ENCODE measurements around the gene KCNJ12.
"Not testable (repeated sequence)": the region's sequence is repeated elsewhere in the genome, so short reads cannot be mapped to it uniquely, and the experiment has no call there.

The KCNJ12 gene

DNA sequence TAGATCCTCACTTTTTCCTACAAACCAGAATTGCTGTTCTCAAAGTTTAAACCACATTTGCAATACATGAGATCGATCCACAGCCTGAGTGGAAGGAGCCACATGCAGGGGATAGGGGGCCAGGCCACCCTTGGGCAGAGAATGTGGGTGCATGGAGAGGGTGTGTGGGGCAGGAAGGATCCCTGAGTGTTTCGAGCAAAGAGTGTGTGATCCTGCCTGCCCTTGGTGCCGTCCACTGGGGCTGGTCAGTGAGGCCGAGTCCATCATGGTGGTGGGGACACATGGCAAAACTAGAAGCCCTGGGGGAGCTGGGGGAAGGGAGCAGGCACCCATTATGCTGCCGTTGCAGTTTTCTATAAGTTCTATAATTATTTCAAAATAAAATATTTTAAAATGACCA is 77.8 kb downstream of the KCNJ12 start:
- DNase-seq = not testable (repeated sequence)

DNA sequence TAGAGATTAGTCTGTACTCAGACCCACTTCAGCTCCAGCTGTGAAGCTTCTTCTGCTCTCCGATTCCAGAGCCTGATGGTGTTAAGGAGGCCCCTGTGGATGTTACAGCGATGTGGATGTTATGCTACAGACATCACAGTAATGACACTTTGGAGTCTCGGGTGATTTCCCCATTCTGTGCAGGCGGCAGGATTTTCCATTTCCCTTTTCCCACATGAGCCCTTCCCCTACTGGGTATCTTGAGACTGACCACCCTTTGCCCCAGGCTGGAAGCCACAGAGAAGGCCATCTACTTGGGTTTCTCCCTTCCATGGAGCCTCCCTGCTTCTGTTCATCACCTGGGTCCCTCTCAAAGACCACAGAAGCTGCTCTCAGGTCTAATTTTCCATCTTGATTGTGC is 78.3 kb downstream of the KCNJ12 start:
- no peak for DNase-seq

DNA sequence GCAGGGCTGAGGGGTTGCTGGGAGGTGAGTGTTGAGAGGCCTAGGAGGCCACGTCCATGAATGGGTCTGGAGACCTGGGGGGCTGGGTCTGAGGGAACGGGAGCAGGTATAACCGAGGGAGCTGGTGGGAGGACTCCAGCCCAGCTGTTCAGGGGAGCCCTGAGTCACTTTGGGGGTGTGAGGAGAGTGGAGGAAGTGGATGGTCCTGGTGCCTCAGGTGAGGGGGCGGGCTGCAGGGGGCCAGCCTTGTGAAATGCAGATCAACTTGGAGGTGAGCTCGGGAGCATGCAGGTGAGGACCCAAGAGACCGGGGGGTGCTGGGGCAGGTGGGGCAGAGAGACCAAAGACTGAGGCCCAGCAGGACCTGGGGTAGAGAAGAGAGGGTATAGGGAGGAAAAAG is 79.6 kb downstream of the KCNJ12 start:
- DNase-seq = no peak

DNA sequence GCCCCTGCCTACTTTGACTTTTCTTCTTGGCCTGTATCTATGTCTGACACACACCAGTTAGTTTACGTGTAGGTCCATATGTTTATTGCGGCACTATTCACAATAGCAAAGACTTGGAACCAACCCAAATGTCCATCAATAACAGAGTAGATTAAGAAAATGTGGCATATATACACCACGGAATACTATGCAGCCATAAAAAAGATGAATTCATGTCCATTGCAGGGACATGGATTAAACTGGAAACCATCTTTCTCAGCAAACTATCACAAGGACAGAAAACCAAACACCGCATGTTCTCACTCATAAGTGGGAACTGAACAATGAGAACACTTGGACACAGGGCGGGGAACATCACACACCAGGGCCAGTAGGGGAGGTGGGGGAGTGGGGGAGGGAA is 80.3 kb downstream of the KCNJ12 start:
- DNase-seq = not testable (repeated sequence)

DNA sequence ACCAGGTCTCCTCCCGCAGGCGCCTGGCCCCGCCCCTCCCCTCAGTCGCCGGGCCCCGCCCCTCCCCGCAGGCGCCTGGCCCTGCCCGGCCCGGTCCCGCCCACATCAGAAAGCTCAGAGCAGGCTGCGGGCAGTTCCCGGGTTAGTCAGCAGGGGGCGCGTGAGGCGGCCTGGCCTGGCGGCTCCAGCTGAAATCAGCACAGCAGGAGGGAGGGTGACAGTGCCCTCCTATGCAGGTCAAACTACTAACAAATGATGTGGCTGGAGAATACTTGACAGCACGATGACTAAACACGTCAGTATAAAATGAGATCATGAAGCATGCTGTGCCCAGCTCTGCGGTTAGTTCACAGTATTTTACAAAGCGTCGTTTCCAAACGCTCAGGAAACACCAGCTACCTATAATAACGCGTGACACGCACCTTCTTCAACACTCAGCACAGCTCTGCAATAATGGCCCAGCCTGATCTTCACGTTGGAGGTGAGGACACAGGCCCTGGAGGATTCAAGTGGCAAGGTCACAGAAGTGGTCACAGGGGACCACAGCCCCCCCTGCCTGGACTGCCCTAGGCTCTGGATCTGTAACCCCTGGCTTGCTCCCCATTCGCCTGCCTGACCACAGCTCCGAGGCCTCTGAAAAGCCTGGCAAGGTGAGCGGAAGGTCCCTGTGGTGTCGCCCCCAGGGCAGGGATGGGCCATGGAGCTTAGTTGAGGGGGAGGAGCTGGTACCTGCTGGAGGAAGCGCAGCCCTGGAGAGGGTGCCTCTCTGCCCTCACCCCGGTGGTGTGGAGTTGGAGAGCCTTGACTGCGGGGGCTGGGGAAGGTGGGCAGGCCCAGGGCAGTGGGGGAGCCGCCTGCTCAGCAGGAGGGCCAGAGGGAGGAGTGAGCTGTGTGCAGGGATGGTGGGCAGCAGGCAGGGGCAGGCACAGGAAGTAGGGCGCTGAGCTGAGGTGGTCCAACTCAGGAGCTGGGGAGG is 81.2 kb downstream of the KCNJ12 start:
- peak; percentile 96 for DNase-seq

DNA sequence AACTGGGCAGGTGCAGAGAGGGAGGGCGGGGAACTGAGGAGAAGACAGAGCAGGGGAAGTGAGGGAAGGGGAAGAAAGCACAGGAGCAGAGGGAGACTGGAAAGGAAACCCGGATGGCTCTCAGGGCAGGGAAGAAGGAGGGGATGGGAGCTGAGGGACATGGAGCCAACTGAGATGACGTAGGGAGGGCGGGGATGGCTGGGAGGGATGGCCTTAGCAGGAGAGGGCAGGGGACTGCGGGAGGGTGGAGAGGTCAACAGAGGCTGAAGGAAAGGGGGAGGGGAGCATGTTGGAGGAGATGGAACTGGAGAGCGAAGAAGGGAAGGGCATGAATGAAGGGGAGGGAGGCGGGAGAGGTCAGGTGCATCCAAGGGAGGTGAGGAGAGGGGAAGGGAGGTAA is 81.9 kb downstream of the KCNJ12 start:
- DNase-seq = no peak

DNA sequence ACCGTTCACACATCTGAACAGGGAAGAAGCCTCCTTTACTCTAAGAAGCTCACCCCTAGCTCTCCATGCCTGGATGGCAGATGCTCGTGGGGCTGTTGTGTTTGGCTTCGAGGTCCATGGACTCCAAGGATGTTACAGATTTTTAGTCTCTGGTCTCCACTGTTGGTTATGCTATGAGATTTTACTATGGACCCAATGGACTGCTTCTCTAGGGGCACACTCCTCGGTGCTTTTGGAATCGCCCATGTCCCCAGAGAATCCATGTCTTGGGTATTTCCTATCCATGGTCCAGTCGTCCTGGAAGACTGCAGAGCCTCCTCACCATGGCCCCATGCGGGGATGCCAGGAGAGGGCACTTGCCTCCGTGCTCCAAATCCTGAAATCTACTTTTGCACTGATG is 83.4 kb downstream of the KCNJ12 start:
- DNase-seq = no peak

DNA sequence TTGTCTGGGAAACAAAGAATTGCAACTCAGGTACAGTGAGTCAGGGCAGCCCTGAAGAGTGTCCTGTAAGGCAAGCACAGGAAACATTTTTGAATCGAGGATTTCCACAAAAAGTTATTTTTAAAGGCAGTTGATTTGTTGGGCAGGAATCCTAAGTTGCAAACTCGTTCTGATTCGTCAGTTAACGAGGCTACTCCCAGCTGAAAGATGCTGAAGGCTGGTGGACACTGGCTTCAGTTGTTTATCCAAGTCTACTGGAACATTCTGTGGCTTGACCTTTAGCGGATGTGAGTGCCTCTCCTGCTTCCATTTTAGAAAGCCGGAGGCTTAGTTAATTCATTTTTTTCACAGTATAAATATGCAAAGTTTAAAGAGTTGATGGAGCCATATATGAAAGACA is 84.2 kb downstream of the KCNJ12 start:
- no peak for DNase-seq

DNA sequence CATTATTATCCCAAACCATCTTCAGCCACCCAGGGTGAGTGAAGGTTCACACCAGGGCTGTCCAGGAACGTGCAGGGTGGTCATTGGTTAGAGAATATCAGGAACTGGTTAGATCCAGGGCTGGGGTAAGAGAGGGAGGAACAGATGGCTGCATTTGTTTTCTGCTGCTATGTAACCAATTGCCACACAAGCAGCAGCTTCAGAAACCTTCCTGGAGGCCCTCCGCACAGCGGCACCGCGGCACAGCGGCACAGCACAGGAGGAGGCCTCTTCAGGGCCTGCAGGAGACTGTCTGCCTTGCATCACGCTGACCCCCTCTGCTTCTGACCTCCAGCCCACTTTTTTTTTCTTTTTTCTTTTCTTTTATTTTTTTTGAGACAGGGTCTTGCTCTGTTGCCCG is 86.1 kb downstream of the KCNJ12 start:
- no peak for DNase-seq

DNA sequence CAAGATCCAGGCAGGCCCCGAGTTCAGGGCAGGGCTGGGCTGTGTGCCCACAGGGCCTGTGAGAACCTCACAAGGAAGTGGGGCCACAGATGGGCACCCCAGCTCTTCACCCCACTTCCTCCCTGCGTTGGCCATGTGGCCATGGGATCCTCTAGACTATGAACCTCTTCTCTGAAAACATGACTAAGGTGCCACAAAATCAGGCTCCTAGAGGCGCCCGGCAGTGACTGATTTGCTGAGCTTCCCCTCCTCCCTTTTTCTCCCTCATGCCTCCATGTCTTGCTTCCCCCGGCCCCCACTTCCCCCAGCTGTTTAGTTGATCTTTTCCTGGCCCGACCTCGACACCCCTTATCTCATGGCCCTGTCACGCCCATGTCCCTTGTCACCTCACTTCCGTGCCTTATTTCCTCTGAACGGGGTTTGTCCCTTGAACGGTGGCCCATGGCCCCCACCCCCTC is 87.1 kb downstream of the KCNJ12 start:
- DNase-seq = no peak

DNA sequence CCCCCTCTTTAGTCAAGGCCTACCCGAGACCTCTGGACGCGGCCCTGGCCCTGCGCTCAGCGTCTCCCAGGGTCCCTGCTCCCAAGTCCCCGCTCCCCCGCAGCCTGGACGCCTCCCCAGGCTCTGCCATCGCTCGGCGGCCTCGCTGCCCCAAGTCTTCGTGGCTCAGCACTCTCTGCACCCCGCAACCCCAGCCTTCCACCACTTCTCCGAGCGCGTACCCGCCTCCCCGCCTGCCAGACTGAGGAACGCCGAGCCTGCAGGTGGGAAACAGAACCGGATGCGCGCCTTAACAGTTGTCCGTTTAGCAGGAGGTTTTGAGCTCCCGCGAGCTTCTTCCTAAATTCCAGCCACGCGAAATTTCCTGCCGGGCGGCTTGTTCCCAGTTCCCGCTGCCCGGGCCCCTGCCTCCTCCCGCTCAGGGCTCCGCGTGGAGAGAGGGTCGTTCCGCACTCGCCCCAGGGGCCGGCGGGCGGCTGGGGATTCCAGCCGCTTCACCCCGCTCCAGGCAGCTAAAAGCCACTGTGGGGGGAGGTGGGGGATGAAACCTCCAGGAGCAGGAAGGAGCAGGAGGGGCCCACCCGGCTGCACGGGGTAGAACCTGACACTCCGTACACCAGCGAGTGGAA is 87.7 kb downstream of the KCNJ12 start:
- no peak for DNase-seq

DNA sequence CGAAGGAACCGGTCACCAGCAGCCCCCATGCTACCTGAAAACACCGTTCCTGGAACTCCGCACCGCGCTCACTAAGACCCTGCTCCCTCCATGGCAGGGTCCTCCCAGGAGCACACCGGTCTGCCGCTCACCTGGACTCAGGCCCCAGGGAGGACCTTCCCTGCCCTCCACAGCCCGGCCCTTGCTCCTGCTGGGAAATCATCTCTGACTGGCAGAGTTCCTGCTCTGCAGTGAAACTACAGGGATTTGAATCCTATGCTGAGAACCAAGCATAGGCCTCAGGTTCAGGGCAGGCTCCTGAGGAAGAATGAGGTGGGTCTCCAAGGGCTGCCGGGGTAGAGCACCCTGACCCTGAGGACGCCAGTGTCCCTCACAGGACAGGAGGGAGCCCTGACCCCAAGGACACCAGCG is 88.5 kb downstream of the KCNJ12 start:
- DNase-seq = no peak

DNA sequence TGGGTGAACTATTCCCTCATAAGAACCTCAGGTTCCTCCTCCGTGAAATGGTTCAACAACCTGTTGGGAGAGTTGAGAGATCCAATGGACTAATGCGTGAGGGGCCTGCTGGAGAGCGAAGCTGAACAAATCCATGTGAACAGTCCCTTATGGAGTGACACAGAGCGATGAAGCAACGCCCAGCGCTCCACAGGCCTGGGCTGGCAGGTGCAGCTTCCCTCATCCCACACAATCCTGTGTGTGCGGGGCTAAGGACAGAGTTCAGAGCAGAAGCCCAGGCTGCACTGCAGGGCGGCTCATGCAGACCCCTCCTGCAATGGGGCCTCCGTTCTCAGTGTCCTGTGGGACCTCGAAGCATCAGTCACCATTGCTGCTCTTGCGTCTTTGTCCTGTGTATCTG is 90.4 kb downstream of the KCNJ12 start:
- no peak for DNase-seq

DNA sequence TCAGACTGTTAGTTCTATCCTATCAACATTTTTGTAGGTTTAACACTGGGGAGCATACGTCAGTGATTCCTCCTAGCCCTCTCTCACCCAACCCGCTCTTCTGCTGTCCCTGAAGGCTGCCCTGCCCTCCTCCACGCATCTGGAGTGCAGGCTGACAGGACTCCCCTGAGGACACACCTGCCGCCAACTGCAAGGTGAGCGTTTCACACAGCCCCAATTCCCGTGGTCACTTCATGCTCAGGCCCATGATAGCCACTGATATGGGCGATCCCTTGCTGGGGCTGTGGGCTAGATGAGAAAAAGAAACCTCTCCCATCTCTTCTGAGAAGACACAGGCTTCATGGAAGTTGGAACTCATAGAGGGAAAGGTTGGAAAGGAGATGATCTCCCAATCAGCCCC is 91.0 kb downstream of the KCNJ12 start:
- no peak for DNase-seq

DNA sequence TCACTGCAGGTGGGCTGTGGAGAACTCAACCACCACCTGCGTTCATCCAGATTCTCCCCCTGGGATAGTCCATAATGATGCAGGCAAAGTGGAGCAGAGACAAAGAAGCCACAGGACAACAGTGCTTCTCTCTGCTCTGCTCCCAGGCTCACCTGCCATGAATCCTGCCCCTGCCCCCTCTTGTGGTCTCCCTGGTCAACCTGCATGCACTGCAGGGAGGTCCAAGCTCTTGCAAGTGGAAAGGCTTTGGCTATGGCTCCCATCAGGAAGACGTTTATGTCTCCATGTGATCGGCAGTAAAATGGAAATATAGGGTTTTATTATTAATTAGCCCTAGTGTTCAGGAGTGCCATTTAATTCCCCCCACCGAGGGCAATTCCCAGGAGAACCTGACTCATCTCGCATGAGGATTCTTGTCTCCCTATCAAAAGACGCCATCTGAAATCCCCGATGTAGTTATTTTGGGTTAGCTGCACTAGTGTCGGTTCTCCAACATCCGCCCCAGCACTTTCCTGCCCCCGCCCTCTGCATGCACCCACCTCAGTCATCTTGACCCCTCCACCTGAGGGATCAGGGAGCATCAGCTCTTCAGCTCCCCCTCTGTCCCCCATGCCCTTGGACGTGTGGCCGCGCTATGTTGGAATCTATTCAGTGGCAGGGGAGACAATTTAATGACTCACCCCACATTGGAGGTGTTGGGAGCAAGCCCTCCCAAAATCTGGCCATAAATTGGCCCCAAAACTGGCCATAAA is 91.8 kb downstream of the KCNJ12 start:
- DNase-seq = no peak
